Hematopoietic multipotent progenitor cell treated with erythropoietin and hydrocortisone succinate and interleukin-3 and kit ligand, for 4 days (in vitro differentiated cells): ENCODE data around the gene TTC33.
"Not testable (repeated sequence)": the region's sequence is repeated elsewhere in the genome, so short reads cannot be mapped to it uniquely, and the experiment has no call there.

Experiments used
- DNase-seq: peaks from one replicate; pipeline ENCODE4 v3.0.0-alpha.2; 2015

TTC33 gene

GRCh38 chr5:40716000-40716399 lies 39.8 kb downstream of the TTC33 start:
- peak; percentile 15 for DNase-seq

- no peak for DNase-seq
Observed at GRCh38 chr5:40714001-40714400, 41.8 kb downstream of the TTC33 start.

DNA sequence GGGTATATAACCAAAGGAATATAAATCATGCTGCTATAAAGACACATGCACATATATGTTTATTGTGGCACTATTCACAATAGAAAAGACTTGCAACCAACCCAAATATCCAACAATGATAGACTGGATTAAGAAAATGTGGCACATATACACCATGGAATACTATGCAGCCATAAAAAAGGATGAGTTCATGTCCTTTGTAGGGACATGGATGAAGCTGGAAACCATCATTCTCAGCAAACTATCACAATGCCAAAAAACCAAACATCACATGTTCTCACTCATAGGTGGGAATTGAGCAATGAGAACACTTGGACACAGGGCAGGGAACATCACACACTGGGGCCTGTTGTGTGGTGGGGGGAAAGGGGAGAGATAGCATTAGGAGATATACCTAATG lies 45.2 kb downstream of the TTC33 start:
- DNase-seq, result not testable (repeated sequence)

- not testable (repeated sequence) for DNase-seq
Observed at GRCh38 chr5:40705484-40705883, 50.3 kb downstream of the TTC33 start.

DNA sequence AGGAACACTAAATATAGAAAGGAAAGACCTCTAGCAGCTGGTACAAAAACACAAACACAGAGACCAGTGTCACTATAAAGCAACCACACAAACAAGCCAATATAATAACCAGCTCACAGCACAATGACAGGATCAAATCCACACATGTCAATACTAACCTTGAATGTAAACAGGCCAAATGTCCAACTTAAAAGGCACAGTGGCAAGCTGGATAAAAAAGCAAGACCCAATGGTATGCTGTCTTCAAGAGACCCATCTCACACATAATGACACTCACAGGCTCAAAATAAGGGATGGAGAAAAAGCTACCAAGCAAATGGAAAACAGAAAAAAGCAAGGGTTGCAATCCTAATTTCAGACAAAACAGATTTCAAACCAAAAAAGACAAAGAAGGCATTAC lies 53.7 kb downstream of the TTC33 start:
- not testable (repeated sequence) for DNase-seq

GRCh38 chr5:40700116-40700782 lies 55.5 kb downstream of the TTC33 start:
- DNase-seq, result no peak

DNA sequence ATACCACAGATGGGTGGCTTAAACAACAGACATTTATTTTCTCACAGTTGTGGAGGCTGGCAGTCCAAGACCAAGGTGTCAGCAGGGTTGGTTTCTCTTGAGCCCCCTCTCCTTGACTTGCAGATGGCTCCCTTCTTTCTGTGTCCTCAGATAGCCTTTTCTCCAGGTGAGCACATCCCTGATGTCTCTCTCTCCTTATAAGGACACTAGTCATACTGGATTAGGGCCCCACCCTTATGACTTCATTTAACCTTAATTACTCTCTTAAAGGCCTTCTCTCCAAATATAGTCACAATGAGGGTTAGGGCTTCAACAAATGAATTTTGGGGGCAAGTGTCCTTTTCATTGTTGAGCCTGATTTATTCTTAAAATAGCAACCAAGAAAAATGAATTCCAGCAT lies 61.3 kb downstream of the TTC33 start:
- DNase-seq, result no peak

- DNase-seq, result no peak
Observed at GRCh38 chr5:40691894-40692293, 63.9 kb downstream of the TTC33 start.

GRCh38 chr5:40690267-40690666 lies 65.5 kb downstream of the TTC33 start:
- DNase-seq, result no peak

DNA sequence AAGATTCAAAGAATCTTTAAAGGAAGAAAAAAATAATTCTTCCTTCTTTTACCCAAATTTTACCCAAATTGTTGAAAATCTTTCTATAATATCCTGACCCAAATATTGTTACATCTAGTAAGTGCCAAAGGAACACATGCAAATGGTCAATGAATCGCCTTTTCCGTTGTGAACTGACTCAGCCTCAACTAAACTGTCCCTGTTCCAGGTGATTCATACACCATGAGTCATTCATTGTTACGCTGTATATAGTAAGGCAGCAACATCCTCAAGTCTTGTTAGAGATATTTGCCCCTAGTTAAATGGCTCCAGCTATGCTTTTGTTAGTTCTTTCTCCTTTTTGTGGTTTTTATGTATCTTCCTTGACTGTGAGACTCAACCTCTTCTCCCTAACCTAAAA lies 66.3 kb downstream of the TTC33 start:
- peak; percentile 31 for DNase-seq

DNA sequence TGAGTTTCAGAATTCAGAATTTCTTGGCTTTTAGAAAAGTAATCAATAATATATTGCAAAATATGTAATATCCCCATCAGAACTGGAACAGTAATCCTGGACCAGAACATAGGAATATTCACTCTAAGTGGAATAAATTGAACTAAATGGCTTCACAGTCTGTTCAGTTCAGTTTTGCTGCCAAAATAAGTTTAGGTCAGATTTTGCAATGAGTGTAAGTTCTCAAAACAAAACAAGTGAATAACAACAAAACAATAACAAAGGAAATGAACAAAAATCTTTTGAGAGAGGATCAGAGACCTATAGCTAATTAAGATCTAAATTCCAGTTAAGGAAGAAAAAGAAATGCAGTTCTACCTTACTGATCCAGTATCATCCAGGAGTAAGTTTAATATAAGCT lies 66.8 kb downstream of the TTC33 start:
- no peak for DNase-seq

GRCh38 chr5:40688127-40688761 lies 67.5 kb downstream of the TTC33 start:
- DNase-seq, result peak; percentile 94

GRCh38 chr5:40687321-40687720 lies 68.4 kb downstream of the TTC33 start:
- no peak for DNase-seq

DNA sequence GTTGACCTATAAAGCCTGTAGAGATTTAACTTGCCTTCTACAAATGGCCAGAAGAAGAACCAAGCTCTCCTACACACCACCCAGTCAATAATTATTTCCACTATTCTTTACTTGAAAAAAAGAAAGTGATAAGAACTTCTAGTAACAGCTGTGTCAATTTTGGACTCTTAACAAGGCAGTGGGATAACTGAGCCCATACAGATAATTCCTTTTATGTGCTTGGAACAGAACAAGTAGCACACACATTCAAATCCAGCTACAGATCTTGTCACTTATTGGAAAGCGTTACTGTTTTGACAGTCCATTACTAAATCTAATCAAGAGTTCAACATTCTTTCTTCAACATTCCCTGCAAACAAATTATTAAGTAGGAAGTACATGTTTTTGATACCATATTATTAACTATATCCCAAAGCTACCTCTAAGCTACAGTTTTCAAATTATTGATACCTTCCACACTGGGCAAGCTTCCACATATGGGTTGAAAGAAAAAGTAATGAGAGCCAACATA lies 69.7 kb downstream of the TTC33 start:
- DNase-seq, result no peak

- DNase-seq, result no peak
Observed at GRCh38 chr5:40685193-40685592, 70.6 kb downstream of the TTC33 start.

DNA sequence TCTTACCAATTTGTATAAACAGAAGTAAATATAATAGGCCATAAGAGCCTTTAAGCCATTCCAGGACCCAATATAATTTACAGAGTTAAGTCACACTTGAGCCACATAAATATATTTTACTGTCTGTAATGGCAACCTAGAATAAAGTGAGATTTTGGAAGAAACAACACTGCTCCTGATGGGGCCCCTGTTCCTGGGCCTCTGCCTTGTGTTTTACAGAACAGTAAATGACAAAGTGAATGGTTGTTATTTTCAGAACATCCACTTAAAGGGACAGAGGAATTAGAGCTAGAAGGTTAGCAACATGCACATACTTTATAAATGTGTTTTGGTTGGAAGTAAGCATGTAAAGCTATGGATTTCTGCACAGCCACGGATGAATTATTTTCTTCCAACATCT lies 72.5 kb downstream of the TTC33 start:
- DNase-seq, result no peak

DNA sequence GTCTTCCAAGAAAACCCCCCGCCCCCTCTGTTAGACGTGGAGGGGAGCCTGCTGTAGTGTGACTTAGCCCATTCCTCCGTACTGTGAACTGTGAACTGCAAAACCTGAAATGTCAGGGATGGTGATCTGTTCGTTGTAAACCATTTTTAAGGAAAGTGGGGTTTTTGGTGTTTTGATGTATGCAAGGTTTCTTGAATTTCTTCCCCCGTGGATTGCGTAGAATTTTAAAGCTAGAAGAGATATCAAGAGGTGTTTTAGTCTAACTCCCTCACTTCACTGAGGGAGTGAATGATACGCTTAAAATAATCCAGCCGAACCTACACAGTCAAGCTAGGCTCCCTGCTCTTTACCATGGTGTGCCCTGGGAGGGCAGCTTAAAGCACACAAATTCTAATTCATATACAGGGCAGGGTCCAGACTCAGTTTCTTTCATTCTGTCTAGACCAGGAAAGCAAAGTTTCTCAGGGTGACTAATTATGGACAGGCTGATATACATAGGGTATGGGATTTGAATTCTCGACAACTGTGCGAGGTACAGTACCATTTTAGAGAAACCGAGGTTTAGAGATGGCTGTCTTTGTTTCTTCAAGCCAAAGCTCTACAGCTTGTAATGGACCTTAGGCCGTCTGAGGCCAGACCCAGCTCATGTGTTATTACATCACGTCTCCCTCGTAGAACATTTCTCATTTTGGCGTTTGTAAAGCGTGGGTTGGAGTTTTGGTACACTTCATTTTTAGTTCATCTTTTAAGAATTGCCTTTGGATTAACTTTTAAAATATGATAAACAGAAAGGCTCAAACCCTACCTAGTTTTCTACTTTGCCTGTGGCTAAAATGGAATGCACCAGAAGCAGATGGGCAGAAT lies 73.4 kb downstream of the TTC33 start:
- peak; percentile 29 for DNase-seq

DNA sequence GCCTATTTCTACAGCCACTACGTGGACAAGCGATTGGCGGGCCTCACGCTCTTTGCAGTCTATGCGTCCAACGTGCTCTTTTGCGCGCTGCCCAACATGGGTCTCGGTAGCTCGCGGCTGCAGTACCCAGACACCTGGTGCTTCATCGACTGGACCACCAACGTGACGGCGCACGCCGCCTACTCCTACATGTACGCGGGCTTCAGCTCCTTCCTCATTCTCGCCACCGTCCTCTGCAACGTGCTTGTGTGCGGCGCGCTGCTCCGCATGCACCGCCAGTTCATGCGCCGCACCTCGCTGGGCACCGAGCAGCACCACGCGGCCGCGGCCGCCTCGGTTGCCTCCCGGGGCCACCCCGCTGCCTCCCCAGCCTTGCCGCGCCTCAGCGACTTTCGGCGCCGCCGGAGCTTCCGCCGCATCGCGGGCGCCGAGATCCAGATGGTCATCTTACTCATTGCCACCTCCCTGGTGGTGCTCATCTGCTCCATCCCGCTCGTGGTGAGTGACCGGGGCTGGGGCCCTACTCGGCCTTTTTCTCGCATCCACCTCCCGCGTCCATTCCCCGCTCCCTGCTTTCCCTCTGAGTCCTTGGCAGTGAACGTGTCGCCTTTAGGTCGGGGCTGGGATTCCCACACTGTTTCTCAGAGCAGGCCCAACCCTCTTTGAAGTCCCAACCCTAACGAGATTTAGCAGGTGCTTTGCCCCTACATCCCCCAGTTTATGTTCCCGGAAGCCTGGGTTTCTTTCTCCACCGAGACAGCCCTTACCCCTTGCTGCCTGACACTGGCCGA lies 74.2 kb downstream of the TTC33 start:
- peak; percentile 69 for DNase-seq

DNA sequence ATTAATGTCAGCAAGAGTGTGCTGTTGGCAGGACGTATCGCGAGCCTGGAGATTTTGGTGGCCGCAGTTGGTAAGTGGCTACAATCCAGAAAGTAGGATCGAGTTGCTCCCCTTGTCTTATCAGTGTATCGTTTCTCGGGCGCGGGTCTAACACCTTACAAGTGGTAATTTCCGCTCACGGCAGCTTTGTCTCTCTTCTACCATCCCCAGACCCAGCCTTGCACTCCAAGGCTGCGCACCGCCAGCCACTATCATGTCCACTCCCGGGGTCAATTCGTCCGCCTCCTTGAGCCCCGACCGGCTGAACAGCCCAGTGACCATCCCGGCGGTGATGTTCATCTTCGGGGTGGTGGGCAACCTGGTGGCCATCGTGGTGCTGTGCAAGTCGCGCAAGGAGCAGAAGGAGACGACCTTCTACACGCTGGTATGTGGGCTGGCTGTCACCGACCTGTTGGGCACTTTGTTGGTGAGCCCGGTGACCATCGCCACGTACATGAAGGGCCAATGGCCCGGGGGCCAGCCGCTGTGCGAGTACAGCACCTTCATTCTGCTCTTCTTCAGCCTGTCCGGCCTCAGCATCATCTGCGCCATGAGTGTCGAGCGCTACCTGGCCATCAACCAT lies 74.9 kb downstream of the TTC33 start:
- peak; percentile 46 for DNase-seq

DNA sequence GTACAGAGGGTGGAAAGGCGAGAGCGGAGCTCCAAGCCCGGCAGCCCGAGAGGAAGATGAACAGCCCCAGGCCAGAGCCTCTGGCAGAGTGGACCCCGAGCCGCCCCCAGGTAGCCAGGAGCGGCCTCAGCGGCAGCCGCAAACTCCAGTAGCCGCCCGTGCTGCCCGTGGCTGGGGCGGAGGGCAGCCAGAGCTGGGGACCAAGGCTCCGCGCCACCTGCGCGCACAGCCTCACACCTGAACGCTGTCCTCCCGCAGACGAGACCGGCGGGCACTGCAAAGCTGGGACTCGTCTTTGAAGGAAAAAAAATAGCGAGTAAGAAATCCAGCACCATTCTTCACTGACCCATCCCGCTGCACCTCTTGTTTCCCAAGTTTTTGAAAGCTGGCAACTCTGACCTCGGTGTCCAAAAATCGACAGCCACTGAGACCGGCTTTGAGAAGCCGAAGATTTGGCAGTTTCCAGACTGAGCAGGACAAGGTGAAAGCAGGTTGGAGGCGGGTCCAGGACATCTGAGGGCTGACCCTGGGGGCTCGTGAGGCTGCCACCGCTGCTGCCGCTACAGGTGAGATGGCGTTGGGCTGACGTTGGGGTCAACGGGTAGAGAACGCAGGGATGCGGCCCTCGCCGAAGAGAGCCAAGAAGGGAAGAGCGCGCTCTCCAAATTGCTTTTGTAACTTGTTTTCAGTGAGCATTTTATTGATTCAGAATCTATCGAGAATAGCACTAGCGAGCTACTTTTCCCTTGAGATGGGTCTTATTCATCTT lies 75.7 kb downstream of the TTC33 start, which contains the start of gene PTGER4:
Gene PTGER4, plus strand, starts transcription at position 3 of the 769 bp plus-strand sequence. CDS start 1,079 bp downstream, outside the sequence.
- peak; percentile 28 for DNase-seq
